ENCODE data around the gene OPRPN.

DNA sequence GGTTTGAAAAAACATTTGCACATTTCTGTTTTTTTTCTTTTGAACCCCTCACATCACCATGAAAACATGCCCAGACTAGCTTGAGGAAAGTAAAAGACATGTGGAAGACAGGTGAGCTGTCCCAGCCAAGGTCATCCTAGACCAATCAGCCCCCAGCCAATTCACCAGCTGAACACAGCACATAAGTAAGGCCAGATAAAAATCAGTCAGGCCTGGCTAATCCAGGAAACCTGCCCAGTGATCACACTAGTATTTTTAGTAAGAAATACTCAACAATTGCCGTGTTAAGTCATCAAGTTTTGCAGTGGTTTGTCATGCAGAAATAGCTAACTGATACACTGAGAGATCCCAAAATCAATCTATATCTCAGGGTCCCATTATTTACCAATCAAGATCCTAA lies 41.6 kb upstream of the OPRPN start:
- no peak for TF ChIP-seq CTCF (conservative IDR thresholded peaks at IDR 0.05; ENCODE audit: low read length)
- no peak for TF ChIP-seq EZH2phosphoT487 (IDR thresholded peaks at IDR 0.05; ENCODE audit: borderline replicate concordance)

All from Loucy (cell line).